Loucy (cell line): ENCODE measurements around the gene VPS13A.

Source experiments
- H2AFZ ChIP-seq: fragments of 200-600 bp; sonication (generic); 2 replicates; pipeline ENCODE4 v1.6.0; 2016; ENCODE audit warnings: antibody characterized with exemption, mild to moderate bottlenecking, low read length, moderate library complexity
- H3F3A ChIP-seq: fragments of 200-600 bp; 2 replicates; pipeline ENCODE4 v1.6.0; 2016; ENCODE audit warnings: antibody characterized with exemption, low read depth, mild to moderate bottlenecking
- H3K27me3 ChIP-seq: fragments of 200-600 bp; sonication (generic); 2 replicates; pipeline ENCODE4 v1.6.1; 2014; ENCODE audit warnings: low read length, mild to moderate bottlenecking; ENCODE audit not compliant: insufficient read depth, poor library complexity, severe bottlenecking
- H3K36me3 ChIP-seq: fragments of 200-600 bp; sonication (generic); 2 replicates; pipeline ENCODE4 v1.6.1; 2016; ENCODE audit warnings: low read length; ENCODE audit not compliant: insufficient read depth
- H3K4me1 ChIP-seq: fragments of 200-600 bp; sonication (generic); 2 replicates; pipeline ENCODE4 v1.5.1; 2014; ENCODE audit warnings: low read length, mild to moderate bottlenecking; ENCODE audit not compliant: insufficient read depth, poor library complexity, severe bottlenecking
- H3K4me2 ChIP-seq: fragments of 200-600 bp; sonication (generic); 2 replicates; pipeline ENCODE4 v1.6.0; 2014; ENCODE audit warnings: antibody characterized with exemption, low read length, low read depth, mild to moderate bottlenecking; ENCODE audit not compliant: poor library complexity, severe bottlenecking
- H3K4me3 ChIP-seq: fragments of 200-600 bp; sonication (generic); 2 replicates; pipeline ENCODE4 v1.5.1; 2014; ENCODE audit warnings: low read length, mild to moderate bottlenecking, mixed read lengths; ENCODE audit not compliant: poor library complexity, severe bottlenecking
- H3K79me2 ChIP-seq: fragments of 200-600 bp; sonication (generic); 2 replicates; pipeline ENCODE4 v1.6.1; 2014; ENCODE audit warnings: low read length; ENCODE audit not compliant: insufficient read depth
- H3K9ac ChIP-seq: fragments of 200-600 bp; sonication (generic); 2 replicates; pipeline ENCODE4 v1.6.0; 2014; ENCODE audit warnings: mild to moderate bottlenecking, low read depth, low read length, moderate library complexity; ENCODE audit not compliant: poor library complexity, severe bottlenecking
- H3K9me2 ChIP-seq: fragments of 200-600 bp; sonication (generic); replicated peaks from 2 replicates; pipeline ENCODE4 v1.6.1; 2016; ENCODE audit warnings: low read depth, low read length, mixed read lengths
- H3K9me3 ChIP-seq: fragments of 200-600 bp; sonication (generic); 2 replicates; pipeline ENCODE4 v1.6.1; 2014; ENCODE audit warnings: mild to moderate bottlenecking, antibody characterized with exemption, low read length, low read depth; ENCODE audit not compliant: insufficient read depth
- H4K20me1 ChIP-seq: fragments of 200-600 bp; sonication (generic); 2 replicates; pipeline ENCODE4 v1.6.0; 2014; ENCODE audit warnings: antibody characterized with exemption, low read length, mild to moderate bottlenecking; ENCODE audit not compliant: insufficient read depth, poor library complexity, severe bottlenecking
- EZH2phosphoT487 ChIP-seq: fragments of 200-600 bp; IDR thresholded peaks from 2 replicates; pipeline ENCODE4 v1.6.1; 2018; ENCODE audit warnings: antibody characterized with exemption, mild to moderate bottlenecking, moderate library complexity, borderline replicate concordance
- TF ChIP-seq, protein P1 (sequence below): fragments of 200-600 bp; sonication (generic); conservative IDR thresholded peaks from 2 replicates; pipeline ENCODE4 v1.5.1; 2014; ENCODE audit warnings: mild to moderate bottlenecking, antibody characterized with exemption, low read length

The VPS13A gene

GRCh38 chr9:77284616-77285015 is 107.3 kb downstream of the VPS13A start:
- Histone ChIP-seq H3K9me3 (no peaks in the 10 kb centered on the region; the same call in 1 of the 2 replicates), H3K36me3 (peaks cover 47% of the 10 kb centered on the region), H3K4me1 (no peaks in the 10 kb centered on the region), H3K4me3 (no peak overlapping the region), H3F3A (no peaks in the 10 kb centered on the region), H3K9me2 (no peaks in the 10 kb centered on the region), H2AFZ (no peak overlapping the region), H3K4me2 (no peak overlapping the region), H3K79me2 (no peaks in the 10 kb centered on the region), H3K27me3 (no peaks in the 10 kb centered on the region), H3K9ac (no peak overlapping the region), H4K20me1 (no peaks in the 10 kb centered on the region)
- TF ChIP-seq, protein P1, sequence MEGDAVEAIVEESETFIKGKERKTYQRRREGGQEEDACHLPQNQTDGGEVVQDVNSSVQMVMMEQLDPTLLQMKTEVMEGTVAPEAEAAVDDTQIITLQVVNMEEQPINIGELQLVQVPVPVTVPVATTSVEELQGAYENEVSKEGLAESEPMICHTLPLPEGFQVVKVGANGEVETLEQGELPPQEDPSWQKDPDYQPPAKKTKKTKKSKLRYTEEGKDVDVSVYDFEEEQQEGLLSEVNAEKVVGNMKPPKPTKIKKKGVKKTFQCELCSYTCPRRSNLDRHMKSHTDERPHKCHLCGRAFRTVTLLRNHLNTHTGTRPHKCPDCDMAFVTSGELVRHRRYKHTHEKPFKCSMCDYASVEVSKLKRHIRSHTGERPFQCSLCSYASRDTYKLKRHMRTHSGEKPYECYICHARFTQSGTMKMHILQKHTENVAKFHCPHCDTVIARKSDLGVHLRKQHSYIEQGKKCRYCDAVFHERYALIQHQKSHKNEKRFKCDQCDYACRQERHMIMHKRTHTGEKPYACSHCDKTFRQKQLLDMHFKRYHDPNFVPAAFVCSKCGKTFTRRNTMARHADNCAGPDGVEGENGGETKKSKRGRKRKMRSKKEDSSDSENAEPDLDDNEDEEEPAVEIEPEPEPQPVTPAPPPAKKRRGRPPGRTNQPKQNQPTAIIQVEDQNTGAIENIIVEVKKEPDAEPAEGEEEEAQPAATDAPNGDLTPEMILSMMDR, result no peak
- TF ChIP-seq EZH2phosphoT487, result no peak

DNA sequence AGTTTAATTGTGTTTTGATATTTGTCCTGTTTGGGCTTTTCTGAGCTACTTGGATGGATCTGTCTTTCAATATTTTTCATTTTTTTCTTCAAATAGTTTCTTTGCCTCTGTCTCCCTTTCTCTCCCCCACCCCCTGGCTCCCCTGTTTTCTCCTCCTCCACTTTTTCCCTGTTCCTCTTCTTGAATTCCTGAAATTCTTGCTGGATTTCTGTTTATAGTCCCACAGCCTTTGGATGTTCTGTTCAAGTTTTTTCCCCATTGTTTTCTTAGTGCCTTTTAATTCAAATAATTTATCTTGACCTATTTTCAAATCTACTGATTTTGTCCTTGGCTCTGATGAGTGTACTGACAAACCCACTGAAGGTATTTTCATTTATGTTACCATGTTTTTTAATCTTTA is 113.0 kb downstream of the VPS13A start:
- peaks cover 16% of the 10 kb centered on the region for H3K36me3 ChIP-seq
- no peaks in the 10 kb centered on the region for H3K9me2 ChIP-seq
- H4K20me1 ChIP-seq, result no peaks in the 10 kb centered on the region
- no peaks in the 10 kb centered on the region for H3K79me2 ChIP-seq
- H3K9me3 ChIP-seq, result no peaks in the 10 kb centered on the region; the same call in 1 of the 2 replicates
- no peak overlapping the region for H3K4me2 ChIP-seq
- TF ChIP-seq, protein P1, result no peak
- TF ChIP-seq EZH2phosphoT487, result no peak
- no peak overlapping the region for H3K4me3 ChIP-seq
- no peak overlapping the region for H2AFZ ChIP-seq
- H3F3A ChIP-seq, result 0 out of 2 replicates have a peak, but pooled peaks cover 2% of the 10 kb centered on the region
- no peaks in the 10 kb centered on the region for H3K27me3 ChIP-seq
- H3K9ac ChIP-seq, result no peak overlapping the region
- H3K4me1 ChIP-seq, result peaks cover 18% of the 10 kb centered on the region

DNA sequence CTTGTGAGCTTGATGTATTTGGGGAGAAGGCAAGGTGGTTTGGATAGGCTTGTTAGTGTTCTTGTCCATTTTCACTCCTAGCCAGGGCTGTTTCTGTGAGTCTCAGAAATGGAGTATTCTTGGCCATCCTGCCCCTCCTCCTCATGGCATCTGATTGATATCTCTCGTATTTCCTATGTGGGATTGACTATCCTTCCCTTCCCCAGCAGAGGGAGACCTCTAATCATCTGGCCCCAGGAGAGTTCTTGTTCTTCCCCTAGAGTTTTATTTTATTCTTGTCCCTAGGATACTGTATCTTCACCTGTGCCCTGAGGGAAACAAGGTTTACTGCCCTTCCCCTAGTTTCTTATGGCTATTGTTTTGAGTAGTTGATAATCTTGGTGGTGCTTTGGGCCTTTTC is 114.4 kb downstream of the VPS13A start:
- H3K4me1 ChIP-seq, result peaks cover 18% of the 10 kb centered on the region
- peaks cover 20% of the 10 kb centered on the region for H3K36me3 ChIP-seq
- no peaks in the 10 kb centered on the region for H4K20me1 ChIP-seq
- H2AFZ ChIP-seq, result no peak overlapping the region
- no peak overlapping the region for H3K4me2 ChIP-seq
- H3K79me2 ChIP-seq, result no peaks in the 10 kb centered on the region
- H3K9me2 ChIP-seq, result no peaks in the 10 kb centered on the region
- H3K9ac ChIP-seq, result no peak overlapping the region
- 0 out of 2 replicates have a peak, but pooled peaks cover 2% of the 10 kb centered on the region for H3F3A ChIP-seq
- H3K27me3 ChIP-seq, result no peaks in the 10 kb centered on the region
- no peak for TF ChIP-seq EZH2phosphoT487
- TF ChIP-seq, protein P1, result peak; percentile 61
- H3K4me3 ChIP-seq, result no peak overlapping the region
- H3K9me3 ChIP-seq, result no peaks in the 10 kb centered on the region; the same call in 1 of the 2 replicates
